Measurements from ENCODE around the gene PADI4. TPM values are rescaled to one million over a fixed set of nuclear protein-coding genes. Genes with fewer than 3 reads are reported as not detected.

PADI4 gene
- total and polyA plus RNA-seq, 8 donors, result 0.08 to 0.25 (median 0.18) TPM; not detected in 5

DNA sequence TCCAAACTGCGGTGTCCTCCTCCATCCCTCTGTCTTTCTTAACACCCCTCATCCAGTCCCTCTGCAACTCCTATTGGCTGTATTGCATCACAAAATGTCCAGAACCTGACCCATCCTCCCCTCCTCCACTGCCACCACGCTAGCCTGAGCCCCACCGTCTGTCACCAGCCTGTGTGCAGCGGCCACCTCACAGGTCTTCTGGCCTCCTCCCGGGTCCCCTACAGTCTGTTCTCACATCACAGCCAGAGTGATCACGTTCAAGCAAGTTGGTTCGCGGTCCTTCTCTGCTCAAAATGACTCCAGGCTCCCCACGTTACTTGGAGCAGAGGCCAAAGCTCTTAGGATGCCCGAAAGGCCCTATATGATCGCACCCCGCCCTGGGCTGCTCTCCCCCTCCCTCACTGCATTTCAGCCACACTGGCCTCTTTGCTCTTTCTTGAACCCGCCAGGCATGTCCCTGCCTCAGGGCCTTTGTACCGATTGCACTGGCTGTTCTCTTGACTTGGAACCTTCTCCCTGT, 2.4 kb upstream of the PADI4 start:
- Histone ChIP-seq H3K36me3 (no peaks in the 10 kb centered on the region), H3K4me3 (no peak overlapping the region), H3K4me1 (no peaks in the 10 kb centered on the region), H3K9me3 (peaks cover 0 to 27% (median 22%) of the 10 kb centered on the region in 4 donors), H3K27me3 (peaks cover 0 to 50% (median 26%) of the 10 kb centered on the region in 3 donors), H3K27ac (no peak overlapping the region)
- TF ChIP-seq EP300 (IDR thresholded peaks at IDR 0.05) (no peak), POLR2AphosphoS5 (IDR thresholded peaks at IDR 0.05) (no peak)
- TF ChIP-seq, protein P1, sequence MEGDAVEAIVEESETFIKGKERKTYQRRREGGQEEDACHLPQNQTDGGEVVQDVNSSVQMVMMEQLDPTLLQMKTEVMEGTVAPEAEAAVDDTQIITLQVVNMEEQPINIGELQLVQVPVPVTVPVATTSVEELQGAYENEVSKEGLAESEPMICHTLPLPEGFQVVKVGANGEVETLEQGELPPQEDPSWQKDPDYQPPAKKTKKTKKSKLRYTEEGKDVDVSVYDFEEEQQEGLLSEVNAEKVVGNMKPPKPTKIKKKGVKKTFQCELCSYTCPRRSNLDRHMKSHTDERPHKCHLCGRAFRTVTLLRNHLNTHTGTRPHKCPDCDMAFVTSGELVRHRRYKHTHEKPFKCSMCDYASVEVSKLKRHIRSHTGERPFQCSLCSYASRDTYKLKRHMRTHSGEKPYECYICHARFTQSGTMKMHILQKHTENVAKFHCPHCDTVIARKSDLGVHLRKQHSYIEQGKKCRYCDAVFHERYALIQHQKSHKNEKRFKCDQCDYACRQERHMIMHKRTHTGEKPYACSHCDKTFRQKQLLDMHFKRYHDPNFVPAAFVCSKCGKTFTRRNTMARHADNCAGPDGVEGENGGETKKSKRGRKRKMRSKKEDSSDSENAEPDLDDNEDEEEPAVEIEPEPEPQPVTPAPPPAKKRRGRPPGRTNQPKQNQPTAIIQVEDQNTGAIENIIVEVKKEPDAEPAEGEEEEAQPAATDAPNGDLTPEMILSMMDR (IDR thresholded peaks at IDR 0.05), result no peak
- intact Hi-C loops (cut with DNase I; ENCODE audit: low total_unique reads), result no loop called here
- DNase-seq, result no peak
- 69 to 73% (median 71%) methylated on average over 13 to 14 of the region's 14 CpGs for WGBS, 5 donors

GRCh38 chr1:17306407-17306806, 1.6 kb upstream of the PADI4 start:
- H3K9me3 ChIP-seq, result peaks cover 0 to 22% (median 18%) of the 10 kb centered on the region in 4 donors
- TF ChIP-seq, protein P1 (IDR thresholded peaks at IDR 0.05), result no peak
- TF ChIP-seq EP300 (IDR thresholded peaks at IDR 0.05) (no peak), POLR2AphosphoS5 (IDR thresholded peaks at IDR 0.05) (no peak), POLR2A (IDR thresholded peaks at IDR 0.05) (no peak)
- H3K36me3 ChIP-seq, result no peaks in the 10 kb centered on the region
- H3K27ac ChIP-seq, result no peak overlapping the region
- WGBS, 5 donors, result 61 to 71% (median 63%) methylated on average over 5 to 6 of the region's 6 CpGs
- H3K4me1 ChIP-seq, result no peaks in the 10 kb centered on the region
- H3K27me3 ChIP-seq, result peaks cover 0 to 58% (median 26%) of the 10 kb centered on the region in 3 donors
- DNase-seq, result no peak
- intact Hi-C loops (cut with DNase I; ENCODE audit: low total_unique reads), result no loop called here
- no peak overlapping the region for H3K4me3 ChIP-seq

- H3K4me3 ChIP-seq, result no peak overlapping the region
- H3K27ac ChIP-seq, result no peak overlapping the region
- no peaks in the 10 kb centered on the region for H3K4me1 ChIP-seq
- no peak for DNase-seq
- 24 to 38% (median 34%) methylated on average over 6 of the region's 6 CpGs for WGBS, 5 donors
- intact Hi-C loops (cut with DNase I; ENCODE audit: low total_unique reads), result no loop called here
- peaks cover 0 to 63% (median 26%) of the 10 kb centered on the region in 3 donors for H3K27me3 ChIP-seq
- H3K9me3 ChIP-seq, result peaks cover 0 to 19% (median 13%) of the 10 kb centered on the region in 4 donors
- TF ChIP-seq POLR2A (IDR thresholded peaks at IDR 0.05), result no peak
- TF ChIP-seq, protein P1 (IDR thresholded peaks at IDR 0.05), result no peak
- TF ChIP-seq POLR2AphosphoS5 (IDR thresholded peaks at IDR 0.05), result no peak
- no peak for TF ChIP-seq EP300 (IDR thresholded peaks at IDR 0.05)
- H3K36me3 ChIP-seq, result no peaks in the 10 kb centered on the region
Observed at GRCh38 chr1:17306921-17307320, 1.1 kb upstream of the PADI4 start.

- WGBS, 5 donors, result 76 to 80% (median 78%) methylated on average over 6 of the region's 6 CpGs
- TF ChIP-seq POLR2A (IDR thresholded peaks at IDR 0.05), result no peak
- no peak for TF ChIP-seq EP300 (IDR thresholded peaks at IDR 0.05)
- no peak for TF ChIP-seq POLR2AphosphoS5 (IDR thresholded peaks at IDR 0.05)
- TF ChIP-seq, protein P1 (IDR thresholded peaks at IDR 0.05), result no peak
- intact Hi-C loops (cut with DNase I; ENCODE audit: low total_unique reads), result no loop called here
- Histone ChIP-seq H3K27me3 (peaks cover 0 to 66% (median 26%) of the 10 kb centered on the region in 3 donors), H3K4me3 (no peak overlapping the region), H3K9me3 (peaks cover 0 to 15% (median 9%) of the 10 kb centered on the region in 4 donors), H3K36me3 (no peaks in the 10 kb centered on the region), H3K4me1 (no peaks in the 10 kb centered on the region), H3K27ac (no peak overlapping the region)
- DNase-seq, result no peak
Observed at GRCh38 chr1:17307329-17307728, 668 bp upstream of the PADI4 start.
